CD4-positive, alpha-beta T cell (primary cell): ENCODE data around the gene HDAC4. TPM values are rescaled to one million over a fixed set of nuclear protein-coding genes. Genes with fewer than 3 reads are reported as not detected.

Source experiments
- ATAC-seq: fragments of 200-7000 bp; cut with Tn5 transposase; one replicate; pipeline ENCODE4 v1.10.0; 2022; ENCODE audit warnings: mild to moderate bottlenecking; ENCODE audit not compliant: poor library complexity
- CTCF ChIA-PET: fragments of 350-600 bp; sonication (Branson Sonifier 250); formaldehyde crosslinking; loops from one replicate; lab custom pipeline; 2021; ENCODE audit warnings: antibody characterized with exemption, inconsistent platforms; lab: Charles Lee
- POLR2A ChIA-PET: fragments of 350-600 bp; sonication (Branson Sonifier 250); formaldehyde crosslinking; loops from one replicate; lab custom pipeline; 2021; ENCODE audit warnings: antibody characterized with exemption, inconsistent platforms; lab: Charles Lee
- DNase-seq, 14 experiments: peaks; one replicate each; pipeline ENCODE4 v3.0.0-alpha.2; 2013 to 2020; ENCODE audit warnings: mixed read lengths in 2 of 14
- H3K27ac ChIP-seq, 2 donors: one replicate each; pipeline versions ENCODE4 v1.5.1 to v1.7.0; 2013; ENCODE audit warnings: low read length in 2 of 2, low read depth in 1 of 2, mild to moderate bottlenecking in 1 of 2
- H3K27me3 ChIP-seq, 2 experiments: 1 replicate in 1 of 2; 2 replicates in 1 of 2; pipeline versions ENCODE4 v1.6.1 to v1.7.0; 2013; ENCODE audit warnings: low read length in 2 of 2, control low read depth in 1 of 2, mild to moderate bottlenecking in 1 of 2, moderate library complexity in 1 of 2; ENCODE audit not compliant: insufficient read depth in 2 of 2, control insufficient read depth in 1 of 2
- H3K36me3 ChIP-seq: one replicate; pipeline ENCODE4 v1.6.1; 2013; ENCODE audit warnings: low read length, control low read depth; ENCODE audit not compliant: insufficient read depth
- H3K4me1 ChIP-seq: one replicate; pipeline ENCODE4 v1.6.1; 2013; ENCODE audit warnings: low read length, control low read depth; ENCODE audit not compliant: insufficient read depth
- H3K4me3 ChIP-seq: one replicate; pipeline ENCODE4 v1.5.1; 2013; ENCODE audit warnings: mild to moderate bottlenecking, low read length, moderate library complexity
- H3K9me3 ChIP-seq, 2 experiments: 1 replicate in 1 of 2; 2 replicates in 1 of 2; pipeline versions ENCODE4 v1.6.1 to v1.7.0; 2013; ENCODE audit warnings: low read length in 2 of 2, mild to moderate bottlenecking in 2 of 2, control low read depth in 1 of 2, moderate library complexity in 1 of 2; ENCODE audit not compliant: control insufficient read depth in 1 of 2, insufficient read depth in 1 of 2
- H3K27ac Mint-ChIP-seq: one replicate; pipeline ENCODE4 v1.8.0; 2020; ENCODE audit warnings: mixed read lengths
- H3K27me3 Mint-ChIP-seq: one replicate; pipeline ENCODE4 v1.8.0; 2021; ENCODE audit warnings: mixed read lengths
- H3K36me3 Mint-ChIP-seq: one replicate; pipeline ENCODE4 v1.8.0; 2021; ENCODE audit warnings: low read depth, mixed read lengths
- H3K4me1 Mint-ChIP-seq: one replicate; pipeline ENCODE4 v1.8.0; 2021; ENCODE audit warnings: low read depth, mixed read lengths
- H3K4me3 Mint-ChIP-seq: one replicate; pipeline ENCODE4 v1.8.0; 2020; ENCODE audit warnings: mild to moderate bottlenecking, mixed read lengths
- H3K9me3 Mint-ChIP-seq: one replicate; pipeline ENCODE4 v1.8.0; 2020; ENCODE audit warnings: mixed read lengths
- intact Hi-C, 2 experiments: fragments of 100-400 bp; cut with DNase I in 1 of 2; cut with micrococcal nuclease in 1 of 2; formaldehyde crosslinking; loops; one replicate each; pipeline versions ENCODE4 v1.15.1 to v1.9.0; 2023 to 2025; cut with DNase I, micrococcal nuclease
- total RNA-seq, 174 experiments: library from RNA in 2 of 174; stranded (reverse) in 2 of 174; gene quantifications; one replicate each; pipeline ENCODE4 v1.2.3 and lab custom pipeline; 2021 to 2026
- TF ChIP-seq, protein P1 (sequence below): fragments of 200-600 bp; IDR thresholded peaks from one replicate; pipeline ENCODE4 v1.8.0; 2022; ENCODE audit warnings: antibody characterized with exemption, mild to moderate bottlenecking

HDAC4 gene
- total RNA-seq, 2 experiments from 2014 or later = 45.3 to 49.2 TPM

GRCh38 chr2:239412905-239413603, 12.2 kb upstream of the HDAC4 start:
- Mint-ChIP-seq H3K36me3 (no peaks in the 10 kb centered on the region), H3K4me3 (no peak overlapping the region), H3K9me3 (peaks cover 5% of the 10 kb centered on the region), H3K27ac (no peak overlapping the region), H3K27me3 (no peaks in the 10 kb centered on the region), H3K4me1 (peaks cover 27% of the 10 kb centered on the region)
- no peak overlapping the region for H3K4me3 ChIP-seq
- H3K9me3 ChIP-seq = peaks cover 0 to 4% of the 10 kb centered on the region in 2 experiments
- TF ChIP-seq, protein P1, sequence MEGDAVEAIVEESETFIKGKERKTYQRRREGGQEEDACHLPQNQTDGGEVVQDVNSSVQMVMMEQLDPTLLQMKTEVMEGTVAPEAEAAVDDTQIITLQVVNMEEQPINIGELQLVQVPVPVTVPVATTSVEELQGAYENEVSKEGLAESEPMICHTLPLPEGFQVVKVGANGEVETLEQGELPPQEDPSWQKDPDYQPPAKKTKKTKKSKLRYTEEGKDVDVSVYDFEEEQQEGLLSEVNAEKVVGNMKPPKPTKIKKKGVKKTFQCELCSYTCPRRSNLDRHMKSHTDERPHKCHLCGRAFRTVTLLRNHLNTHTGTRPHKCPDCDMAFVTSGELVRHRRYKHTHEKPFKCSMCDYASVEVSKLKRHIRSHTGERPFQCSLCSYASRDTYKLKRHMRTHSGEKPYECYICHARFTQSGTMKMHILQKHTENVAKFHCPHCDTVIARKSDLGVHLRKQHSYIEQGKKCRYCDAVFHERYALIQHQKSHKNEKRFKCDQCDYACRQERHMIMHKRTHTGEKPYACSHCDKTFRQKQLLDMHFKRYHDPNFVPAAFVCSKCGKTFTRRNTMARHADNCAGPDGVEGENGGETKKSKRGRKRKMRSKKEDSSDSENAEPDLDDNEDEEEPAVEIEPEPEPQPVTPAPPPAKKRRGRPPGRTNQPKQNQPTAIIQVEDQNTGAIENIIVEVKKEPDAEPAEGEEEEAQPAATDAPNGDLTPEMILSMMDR = no peak
- H3K4me1 ChIP-seq = peaks cover 26% of the 10 kb centered on the region
- no peak overlapping the region for H3K27ac ChIP-seq
- intact Hi-C loops = no loop called here
- DNase-seq (peak in 3 of 14 experiments; percentile 14 to 55 (median 22)), ATAC-seq (peak; percentile 39)
- no peaks in the 10 kb centered on the region for H3K36me3 ChIP-seq
- ChIA-PET CTCF (no interaction called here), POLR2A (interaction anchor here (0.6 to 1.1 kb wide), 3 partner anchors 12 to 449 kb away, joined by 3 to 6 read pairs (median 3); partner anchors contain the start of gene HDAC4)
- peaks cover 0 to 3% of the 10 kb centered on the region in 2 experiments for H3K27me3 ChIP-seq

DNA sequence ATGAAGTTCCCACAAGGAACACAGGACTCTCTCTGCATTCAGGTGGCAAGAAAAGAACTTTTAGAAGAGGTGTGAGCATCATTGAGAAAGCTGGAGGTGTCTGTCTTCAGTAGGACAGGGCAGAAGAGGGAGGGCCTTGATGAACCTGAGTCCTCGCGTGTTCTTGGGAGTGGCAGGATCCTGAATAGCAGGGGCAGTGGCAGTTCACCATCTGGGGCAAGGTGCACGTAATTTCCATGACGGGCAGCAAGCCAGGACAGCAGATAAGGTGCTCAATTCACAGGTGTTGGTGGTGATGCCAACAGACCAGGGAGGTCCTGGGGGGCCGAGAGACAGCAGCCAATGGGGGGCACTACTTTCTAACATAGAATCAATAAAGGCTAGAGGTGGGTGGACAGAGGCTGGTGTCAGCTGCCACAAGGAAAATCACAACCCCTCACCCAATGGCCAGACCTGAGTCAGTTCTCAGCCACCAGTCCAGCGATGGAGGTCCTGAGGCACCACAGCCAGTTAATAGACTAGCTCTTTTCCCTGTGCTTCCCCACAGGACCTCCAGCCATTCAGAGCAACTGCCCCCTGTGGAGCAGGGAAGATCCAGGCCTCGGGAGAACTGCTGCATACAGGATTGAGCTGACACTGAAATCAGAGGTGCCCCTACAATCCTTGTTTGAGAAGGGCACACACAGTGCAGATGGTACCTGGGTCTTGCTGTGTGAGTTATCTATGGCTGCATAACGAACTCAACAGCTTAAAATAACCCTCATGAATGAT, 10.9 kb upstream of the HDAC4 start:
- Histone ChIP-seq H3K27ac (no peak overlapping the region), H3K4me1 (peaks cover 26% of the 10 kb centered on the region), H3K27me3 (no peaks in the 10 kb centered on the region), H3K4me3 (no peak overlapping the region), H3K36me3 (no peaks in the 10 kb centered on the region), H3K9me3 (peaks cover 0 to 4% of the 10 kb centered on the region in 2 experiments)
- Mint-ChIP-seq H3K27me3 (no peaks in the 10 kb centered on the region), H3K9me3 (peaks cover 5% of the 10 kb centered on the region), H3K27ac (no peak overlapping the region), H3K4me3 (no peak overlapping the region), H3K36me3 (no peaks in the 10 kb centered on the region), H3K4me1 (peaks cover 27% of the 10 kb centered on the region)
- CTCF ChIA-PET = no interaction called here
- POLR2A ChIA-PET = interaction anchor here (1.1 to 1.5 kb wide), 2 partner anchors 11 kb away, joined by 3 to 6 read pairs; partner anchors contain the start of gene HDAC4
- TF ChIP-seq, protein P1 = no peak
- intact Hi-C loops = no loop called here
- DNase-seq = peak in 1 of 14 experiments; percentile 5
- no peak for ATAC-seq

GRCh38 chr2:239411117-239411516, 10.3 kb upstream of the HDAC4 start:
- Mint-ChIP-seq H3K4me1 (peaks cover 27% of the 10 kb centered on the region), H3K9me3 (peaks cover 5% of the 10 kb centered on the region), H3K36me3 (no peaks in the 10 kb centered on the region), H3K27me3 (no peaks in the 10 kb centered on the region), H3K4me3 (no peak overlapping the region), H3K27ac (no peak overlapping the region)
- ATAC-seq (no peak), DNase-seq (no peak)
- TF ChIP-seq, protein P1 = no peak
- POLR2A ChIA-PET = interaction anchor here (1.5 kb wide), 1 partner anchor 10 kb away, joined by 3 read pairs; the partner anchor contains the start of gene HDAC4
- H3K4me3 ChIP-seq = no peak overlapping the region
- CTCF ChIA-PET = no interaction called here
- no peak overlapping the region for H3K27ac ChIP-seq
- H3K27me3 ChIP-seq = no peaks in the 10 kb centered on the region
- intact Hi-C loops = no loop called here
- H3K9me3 ChIP-seq = peaks cover 0 to 4% of the 10 kb centered on the region in 2 experiments
- no peaks in the 10 kb centered on the region for H3K36me3 ChIP-seq
- H3K4me1 ChIP-seq = peaks cover 26% of the 10 kb centered on the region
